Large intestine (tissue), 3 donors: ENCODE measurements around the gene RBMS3. TPM values are rescaled to one million over a fixed set of nuclear protein-coding genes. Genes with fewer than 3 reads are reported as not detected.
A peak's percentile ranks its signal among the peaks of the same experiment; 100 is the strongest.

Experiments
- DNase-seq, 2 donors: peaks; one replicate each; pipeline versions ENCODE4 v3.0.0 to v3.0.0-alpha.2; 2013
- H3K27ac ChIP-seq: one replicate; pipeline ENCODE4 v1.5.1; 2013; ENCODE audit warnings: low read length
- H3K27me3 ChIP-seq: 2 replicates; pipeline ENCODE4 v1.6.1; 2013; ENCODE audit warnings: low read length; ENCODE audit not compliant: control insufficient read depth, insufficient read depth
- H3K36me3 ChIP-seq: 2 replicates; pipeline ENCODE4 v1.6.1; 2013; ENCODE audit warnings: low read length; ENCODE audit not compliant: control insufficient read depth, insufficient read depth
- H3K4me1 ChIP-seq: one replicate; pipeline ENCODE4 v1.6.1; 2013; ENCODE audit warnings: low read length; ENCODE audit not compliant: control insufficient read depth, insufficient read depth
- H3K4me3 ChIP-seq: one replicate; pipeline ENCODE4 v1.5.1; 2013; ENCODE audit warnings: low read length
- H3K9me3 ChIP-seq: one replicate; pipeline ENCODE4 v1.6.1; 2013; ENCODE audit warnings: mild to moderate bottlenecking, low read depth, low read length, moderate library complexity; ENCODE audit not compliant: control insufficient read depth
- WGBS: methylation state at CpG from one replicate; pipeline ENCODE4 v1.1.5; 2013; ENCODE audit warnings: low lambda C conversion rate; ENCODE audit not compliant: insufficient coverage; 5-methylcytosine and 5-hydroxymethylcytosine counted together
- polyA plus RNA-seq: library from polyadenylated mRNA; unstranded; fragments of 120-200 nt; gene quantifications from one replicate; pipeline ENCODE4 v1.2.1, GENCODE V29; 2013

The RBMS3 gene
- polyA plus RNA-seq, 1 donor = 10.8 TPM

DNA sequence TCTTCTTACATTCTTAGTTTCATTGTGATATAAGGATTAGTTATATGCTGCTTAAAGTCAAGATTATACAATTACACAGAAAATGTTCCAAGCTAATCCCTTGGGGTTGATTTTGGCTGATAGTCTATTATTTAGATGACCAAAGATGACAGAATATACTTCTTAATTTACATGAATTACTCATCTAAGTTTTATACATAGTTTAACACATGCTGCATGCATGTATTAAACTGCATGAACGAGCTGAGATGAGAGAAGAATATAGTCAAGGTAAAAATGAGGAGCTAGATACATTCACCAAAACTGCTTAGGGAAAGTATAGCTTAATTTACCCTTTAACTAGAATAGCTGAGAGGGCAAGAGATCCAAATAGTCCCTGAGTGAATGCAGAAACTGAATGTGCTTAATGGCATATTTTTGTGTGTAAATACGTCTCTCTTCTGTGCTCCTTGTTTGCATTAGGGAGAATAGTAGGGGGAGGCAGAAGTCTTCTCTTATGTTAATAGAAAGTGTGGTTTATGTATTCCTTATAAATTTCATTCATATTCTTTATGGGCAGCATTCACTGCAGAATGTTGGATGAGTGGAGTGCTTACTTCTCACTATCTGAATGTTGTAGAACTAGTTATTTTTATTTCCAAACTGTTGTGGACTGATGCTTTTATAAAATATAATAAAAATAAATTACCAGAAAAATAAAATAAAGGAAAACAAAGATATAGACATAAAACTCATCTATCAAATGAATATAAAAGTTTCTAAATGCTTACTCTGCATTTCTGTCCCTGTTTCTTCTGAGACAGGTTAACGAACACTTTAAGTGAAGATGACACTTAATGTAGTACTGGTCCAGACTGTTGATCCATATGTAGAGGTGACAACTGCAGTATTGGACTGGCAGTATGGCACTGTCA, 327.8 kb downstream of the RBMS3 start:
- WGBS = 86% methylated on average over 1 of the region's 3 CpGs
- no peak overlapping the region for H3K4me3 ChIP-seq
- no peaks in the 10 kb centered on the region for H3K27me3 ChIP-seq
- H3K4me1 ChIP-seq = no peaks in the 10 kb centered on the region
- H3K27ac ChIP-seq = no peak overlapping the region
- no peaks in the 10 kb centered on the region for H3K9me3 ChIP-seq
- no peaks in the 10 kb centered on the region for H3K36me3 ChIP-seq
- no peak for DNase-seq

DNA sequence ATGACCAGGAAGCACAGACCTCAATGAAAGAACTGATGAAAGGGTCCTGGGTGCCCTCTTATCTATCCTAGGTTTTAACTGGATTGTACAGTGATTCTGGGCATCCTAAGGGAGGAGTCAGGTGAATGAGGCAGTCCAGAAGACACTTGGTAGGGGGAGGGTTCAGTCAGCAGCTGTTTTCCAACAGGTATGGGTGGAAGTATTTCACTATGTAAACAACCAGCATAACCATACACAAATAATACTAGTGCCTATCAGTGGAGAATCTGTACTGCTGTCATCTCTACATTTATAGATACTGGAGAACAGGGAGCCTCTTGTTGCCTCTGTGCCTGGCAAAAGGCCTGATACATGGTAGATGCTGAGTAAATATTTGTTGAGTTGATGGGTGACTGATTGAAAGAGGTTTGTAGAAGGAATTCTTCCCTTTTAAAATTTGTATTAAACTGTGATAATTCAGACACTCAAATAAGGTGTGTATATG, 328.5 kb downstream of the RBMS3 start:
- Histone ChIP-seq H3K9me3 (no peaks in the 10 kb centered on the region), H3K27ac (no peak overlapping the region), H3K27me3 (no peaks in the 10 kb centered on the region), H3K36me3 (no peaks in the 10 kb centered on the region), H3K4me1 (no peaks in the 10 kb centered on the region), H3K4me3 (no peak overlapping the region)
- DNase-seq = no peak

DNA sequence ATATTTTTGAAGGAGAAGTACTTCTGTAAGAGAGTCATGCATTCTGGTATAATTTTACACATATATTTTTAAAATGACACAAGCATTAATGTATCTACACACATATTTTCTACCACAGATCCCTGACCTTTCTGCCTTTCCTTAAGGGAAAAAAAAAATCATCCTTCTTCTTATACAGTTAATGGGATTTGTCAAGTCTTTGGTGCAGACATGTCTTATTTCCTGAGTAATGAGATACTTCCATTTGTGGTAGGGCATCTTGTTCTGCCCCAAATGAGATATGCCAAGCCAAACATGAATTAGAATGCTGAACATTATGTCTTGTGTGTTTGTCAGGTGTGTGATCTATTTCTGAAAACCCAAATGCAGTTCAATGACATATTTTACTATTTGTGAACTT, 329.9 kb downstream of the RBMS3 start:
- Histone ChIP-seq H3K4me1 (no peaks in the 10 kb centered on the region), H3K27ac (no peak overlapping the region), H3K36me3 (no peaks in the 10 kb centered on the region), H3K9me3 (no peaks in the 10 kb centered on the region), H3K27me3 (no peaks in the 10 kb centered on the region), H3K4me3 (no peak overlapping the region)
- no peak for DNase-seq

DNA sequence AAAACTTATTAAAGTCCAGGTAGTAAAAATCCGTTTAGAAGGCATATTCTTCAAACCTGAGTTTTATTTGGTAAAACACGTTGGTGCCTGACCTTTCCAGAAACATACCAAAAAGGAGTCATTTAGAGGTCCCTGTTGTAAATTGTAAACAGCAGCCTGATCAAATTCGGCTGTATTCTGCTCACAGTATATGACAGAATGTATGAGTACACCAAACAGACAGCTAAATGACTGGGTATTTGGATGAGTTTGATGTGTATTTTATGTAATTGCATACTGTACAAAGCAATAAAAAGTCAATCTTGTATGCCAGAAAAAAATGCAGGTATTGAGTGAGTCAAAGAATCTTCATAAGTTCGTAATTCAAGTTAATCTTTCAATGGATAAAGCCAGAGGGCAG, 330.4 kb downstream of the RBMS3 start:
- Histone ChIP-seq H3K4me3 (no peak overlapping the region), H3K27me3 (no peaks in the 10 kb centered on the region), H3K36me3 (no peaks in the 10 kb centered on the region), H3K4me1 (no peaks in the 10 kb centered on the region), H3K9me3 (no peaks in the 10 kb centered on the region), H3K27ac (no peak overlapping the region)
- 70% methylated on average over 3 of the region's 4 CpGs for WGBS
- DNase-seq = no peak

DNA sequence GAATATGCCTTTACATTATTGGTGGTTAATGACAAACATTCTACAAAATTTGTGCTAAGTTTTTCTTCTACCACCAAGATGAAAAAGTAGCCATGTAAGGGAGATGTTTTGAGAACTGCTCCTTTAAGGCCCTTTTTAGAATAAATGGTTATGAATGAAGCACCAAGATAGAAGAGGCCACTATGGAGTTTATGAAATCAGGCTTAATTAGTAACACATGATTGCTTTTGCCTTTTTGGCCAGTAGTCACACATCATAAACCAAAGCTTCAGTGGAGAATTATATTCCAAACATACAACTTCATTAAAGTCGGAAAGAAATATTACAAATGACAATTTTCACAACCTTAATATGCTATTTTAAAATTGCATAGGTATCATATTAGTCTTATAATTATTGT, 331.7 kb downstream of the RBMS3 start:
- WGBS = no CpG with 5 or more reads among the region's 1 CpG
- Histone ChIP-seq H3K36me3 (no peaks in the 10 kb centered on the region), H3K4me3 (no peak overlapping the region)

DNA sequence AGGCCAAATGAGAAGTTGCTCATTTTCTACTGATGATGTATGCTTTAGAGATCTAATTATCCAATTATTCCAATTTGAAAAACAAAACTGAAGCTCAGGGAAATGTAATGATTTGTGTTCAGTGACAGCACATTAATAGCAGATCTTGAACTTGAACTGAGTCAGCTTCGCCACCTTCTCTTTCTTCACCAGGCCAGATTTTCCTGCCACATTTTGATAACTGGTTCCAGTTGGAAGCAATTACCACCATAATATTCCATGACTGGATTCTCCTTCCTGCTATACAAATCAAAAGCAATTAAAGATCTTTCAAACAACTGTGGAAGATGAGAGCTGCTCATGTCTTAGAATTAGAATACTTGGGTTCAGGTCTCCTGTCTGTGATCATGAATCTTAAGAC, 334.1 kb downstream of the RBMS3 start:
- Histone ChIP-seq H3K27me3 (no peaks in the 10 kb centered on the region), H3K4me3 (no peak overlapping the region), H3K36me3 (no peaks in the 10 kb centered on the region), H3K4me1 (no peaks in the 10 kb centered on the region), H3K27ac (no peak overlapping the region), H3K9me3 (no peaks in the 10 kb centered on the region)
- no peak for DNase-seq
- no CpG with 5 or more reads among the region's 1 CpG for WGBS

More for the DNA sequence above, 331.7 kb downstream of the RBMS3 start:
- H3K27ac ChIP-seq = no peak overlapping the region
- no peaks in the 10 kb centered on the region for H3K9me3 ChIP-seq
- H3K4me1 ChIP-seq = no peaks in the 10 kb centered on the region
- DNase-seq = no peak
- H3K27me3 ChIP-seq = no peaks in the 10 kb centered on the region

DNA sequence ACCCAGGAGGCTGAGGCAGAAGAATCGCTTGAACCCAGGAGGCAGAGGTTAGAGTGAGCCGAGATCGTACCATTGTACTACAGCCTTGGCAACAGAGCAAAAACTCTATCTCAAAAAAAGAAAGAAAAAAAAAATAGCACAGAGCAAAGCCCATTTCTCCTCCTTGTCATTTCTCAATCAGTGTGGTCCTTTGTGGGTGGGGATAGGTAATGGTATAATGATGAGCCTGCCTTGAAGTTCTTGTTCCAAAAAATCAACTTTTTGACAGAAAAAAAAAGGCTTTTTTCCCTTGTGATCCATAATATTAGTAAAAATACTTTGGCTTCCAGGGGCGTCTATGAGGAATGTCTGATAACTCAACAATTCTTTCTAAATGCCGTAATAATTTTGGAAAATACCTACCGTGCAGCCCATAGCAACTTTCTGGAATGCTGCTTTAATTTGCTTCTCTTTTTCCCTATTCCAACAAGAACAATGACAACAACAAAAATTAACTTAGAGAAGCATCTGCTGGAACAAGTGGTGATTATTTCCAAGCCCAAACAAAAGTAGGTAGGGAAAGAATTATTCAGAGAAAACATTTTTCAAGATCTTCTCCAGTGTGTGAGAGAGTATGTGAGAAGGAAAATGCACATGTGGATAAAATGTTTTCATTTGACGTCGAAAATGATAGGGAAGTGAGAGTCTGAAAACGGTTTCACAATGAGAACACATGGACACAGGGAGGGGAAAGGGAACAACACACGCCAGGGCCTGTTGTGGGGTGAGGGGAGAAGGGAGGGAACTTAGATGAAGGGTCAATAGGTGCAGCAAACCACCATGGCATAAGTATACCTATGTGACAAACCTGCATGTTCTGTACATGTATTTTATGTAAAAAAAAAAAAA, 337.8 kb downstream of the RBMS3 start:
- H3K36me3 ChIP-seq = no peaks in the 10 kb centered on the region
- WGBS = 82% methylated on average over 8 of the region's 10 CpGs
- no peaks in the 10 kb centered on the region for H3K27me3 ChIP-seq
- H3K9me3 ChIP-seq = no peaks in the 10 kb centered on the region
- H3K27ac ChIP-seq = no peak overlapping the region
- H3K4me1 ChIP-seq = no peaks in the 10 kb centered on the region
- peak in 1 of 2 donors; percentile 4 for DNase-seq
- H3K4me3 ChIP-seq = no peak overlapping the region

DNA sequence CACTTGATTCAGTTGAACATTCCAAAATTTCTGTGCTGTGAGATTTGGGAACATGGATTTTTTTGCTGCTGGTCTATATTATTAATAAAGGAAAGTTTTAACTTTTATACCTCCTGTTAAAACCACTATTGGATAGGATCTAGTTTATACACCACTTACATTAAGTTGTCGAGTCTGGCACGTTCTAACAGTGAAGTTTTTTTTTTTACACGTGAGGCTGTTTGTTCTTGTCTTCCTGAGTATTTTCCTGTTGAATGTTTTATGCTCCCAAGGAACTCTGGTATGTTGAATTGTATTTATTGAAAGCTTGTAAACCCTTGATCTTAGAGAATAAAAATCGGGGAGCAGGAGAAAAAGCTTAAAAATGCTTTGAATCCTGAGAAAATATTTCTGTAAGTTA, 338.8 kb downstream of the RBMS3 start:
- 53% methylated on average over 4 of the region's 4 CpGs for WGBS
- DNase-seq = no peak
- Histone ChIP-seq H3K4me1 (no peaks in the 10 kb centered on the region), H3K36me3 (no peaks in the 10 kb centered on the region), H3K27ac (no peak overlapping the region), H3K9me3 (no peaks in the 10 kb centered on the region), H3K4me3 (no peak overlapping the region), H3K27me3 (no peaks in the 10 kb centered on the region)

DNA sequence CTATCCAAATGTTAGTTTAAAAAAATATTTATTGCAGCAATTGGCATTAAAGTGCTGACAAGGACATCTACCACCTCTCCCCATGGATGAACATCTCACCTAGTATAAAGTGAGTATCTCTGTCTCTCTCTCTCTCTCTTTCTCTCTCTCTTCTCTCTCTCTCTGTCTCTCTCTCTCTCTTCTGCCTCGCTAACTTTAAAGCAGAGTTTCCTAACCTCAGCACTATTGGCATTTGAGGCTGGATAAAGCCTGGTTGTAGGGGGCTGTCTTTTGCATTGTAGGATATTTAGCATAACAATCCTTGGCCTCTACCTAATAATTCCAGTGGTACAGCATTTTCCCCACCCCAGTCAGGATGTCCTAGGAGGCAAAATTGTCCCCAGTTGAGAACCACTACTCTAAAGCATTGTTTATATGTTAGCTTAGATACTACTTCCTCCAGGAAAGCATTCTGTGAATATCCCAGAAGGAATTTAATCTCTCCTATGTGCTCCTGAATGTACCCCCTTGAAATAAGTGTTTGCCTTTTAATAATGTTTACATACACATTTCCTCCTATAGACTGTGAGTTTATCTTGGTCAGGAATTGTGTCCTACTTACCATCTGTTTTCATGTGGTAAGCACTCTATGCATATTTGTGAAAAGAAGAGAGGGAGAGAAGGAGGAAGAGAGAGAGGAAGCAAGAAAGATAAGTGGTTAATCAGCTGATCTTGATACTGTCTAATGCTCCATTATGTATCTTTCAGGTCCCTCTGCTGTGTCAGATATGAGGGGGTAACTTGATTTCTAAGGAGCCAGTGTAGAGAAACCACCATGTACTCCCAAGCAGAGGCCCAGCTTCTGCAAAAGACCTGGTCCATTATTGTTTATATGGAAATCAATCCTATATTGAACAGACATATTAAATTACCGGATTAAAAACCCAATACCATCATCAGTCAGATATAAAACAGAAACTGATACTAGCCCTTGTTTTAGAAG, 346.6 kb downstream of the RBMS3 start:
- DNase-seq = no peak
- 67% methylated on average over 1 of the region's 2 CpGs for WGBS
- Histone ChIP-seq H3K27me3 (no peaks in the 10 kb centered on the region), H3K4me3 (no peak overlapping the region), H3K4me1 (no peaks in the 10 kb centered on the region), H3K9me3 (no peaks in the 10 kb centered on the region), H3K36me3 (no peaks in the 10 kb centered on the region), H3K27ac (no peak overlapping the region)

DNA sequence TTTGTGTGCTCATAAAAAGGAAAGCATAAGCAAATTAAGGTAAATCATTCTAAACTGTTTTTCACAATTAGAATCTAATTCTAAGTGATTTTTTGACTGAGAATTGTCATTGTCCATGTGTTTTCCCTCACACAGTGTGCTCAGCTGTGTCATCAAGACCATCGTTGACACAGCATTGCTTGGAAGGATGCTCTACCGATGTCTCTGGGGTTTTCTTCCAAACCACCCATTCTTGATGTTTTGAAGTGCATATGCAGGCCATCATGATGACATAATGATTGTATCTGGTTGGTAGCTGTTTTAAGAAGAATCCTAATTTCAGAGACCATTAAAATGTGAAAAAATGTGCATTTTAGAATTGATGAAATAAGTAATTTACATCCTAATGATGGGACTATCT, 347.9 kb downstream of the RBMS3 start:
- DNase-seq = no peak
- Histone ChIP-seq H3K4me1 (no peaks in the 10 kb centered on the region), H3K27ac (no peak overlapping the region), H3K36me3 (no peaks in the 10 kb centered on the region), H3K9me3 (no peaks in the 10 kb centered on the region), H3K4me3 (no peak overlapping the region), H3K27me3 (no peaks in the 10 kb centered on the region)
- WGBS = no CpG with 5 or more reads among the region's 2 CpGs
